Mesodermal cell (in vitro differentiated cells): Measurements from ENCODE around the gene PHACTR1.
"Not testable (repeated sequence)": the region's sequence is repeated elsewhere in the genome, so short reads cannot be mapped to it uniquely, and the experiment has no call there.

ENCODE experiments used
- H3K27ac ChIP-seq: 2 replicates; pipeline ENCODE4 v1.7.0; 2013; ENCODE audit warnings: mild to moderate bottlenecking, low read depth, low read length, moderate library complexity; ENCODE audit not compliant: severe bottlenecking
- H3K36me3 ChIP-seq: 2 replicates; pipeline ENCODE4 v1.7.1; 2013; ENCODE audit warnings: mild to moderate bottlenecking, low read length, moderate library complexity; ENCODE audit not compliant: control insufficient read depth, insufficient read depth
- H3K4me1 ChIP-seq: one replicate; pipeline ENCODE4 v1.7.1; 2013; ENCODE audit warnings: mild to moderate bottlenecking, low read length; ENCODE audit not compliant: insufficient read depth, control insufficient read depth, poor library complexity, severe bottlenecking
- H3K4me3 ChIP-seq: 2 replicates; pipeline ENCODE4 v1.7.0; 2013; ENCODE audit warnings: low read length, control low read depth, mild to moderate bottlenecking; ENCODE audit not compliant: insufficient read depth, poor library complexity, severe bottlenecking; ENCODE audit errors: extremely low read depth
- H3K9me3 ChIP-seq: 2 replicates; pipeline ENCODE4 v1.7.1; 2013; ENCODE audit warnings: mild to moderate bottlenecking, low read length, moderate library complexity; ENCODE audit not compliant: control insufficient read depth
- WGBS, 2 experiments: methylation state at CpG; one replicate each; pipeline ENCODE4 v1.1.5; 2013; ENCODE audit warnings: missing lambda C conversion rate in 2 of 2; ENCODE audit not compliant: insufficient coverage in 2 of 2; 5-methylcytosine and 5-hydroxymethylcytosine counted together

PHACTR1 gene

GRCh38 chr6:12944528-12944927 lies 228.0 kb downstream of the PHACTR1 start:
- H3K27ac ChIP-seq, H3K9me3 ChIP-seq, H3K4me3 ChIP-seq, H3K36me3 ChIP-seq, H3K4me1 ChIP-seq: not testable (repeated sequence)
- WGBS, 2 experiments, result 90% methylated on average over 2 of the region's 16 CpGs; no CpG with 5 or more reads in 1 of the 2 experiments

GRCh38 chr6:12947151-12947871 lies 230.7 kb downstream of the PHACTR1 start:
- H3K4me3 ChIP-seq, result no peak overlapping the region
- WGBS, 2 experiments, result 91 to 94% methylated on average over 2 to 3 of the region's 4 CpGs
- H3K4me1 ChIP-seq, result no peaks in the 10 kb centered on the region
- H3K27ac ChIP-seq, result no peak overlapping the region
- no peaks in the 10 kb centered on the region for H3K9me3 ChIP-seq
- H3K36me3 ChIP-seq, result no peaks in the 10 kb centered on the region

- Histone ChIP-seq H3K4me1 (no peaks in the 10 kb centered on the region), H3K4me3 (no peak overlapping the region), H3K27ac (no peak overlapping the region), H3K9me3 (no peaks in the 10 kb centered on the region), H3K36me3 (no peaks in the 10 kb centered on the region)
- no CpG with 5 or more reads among the region's 1 CpG for WGBS, 2 experiments
Measured at GRCh38 chr6:12947967-12948366, 231.4 kb downstream of the PHACTR1 start.

GRCh38 chr6:12950976-12951375 lies 234.4 kb downstream of the PHACTR1 start:
- Histone ChIP-seq H3K4me1 (peaks cover 13% of the 10 kb centered on the region), H3K9me3 (no peaks in the 10 kb centered on the region), H3K36me3 (no peaks in the 10 kb centered on the region), H3K4me3 (no peak overlapping the region), H3K27ac (no peak overlapping the region)
- WGBS, 2 experiments, result 90 to 98% methylated on average over 2 to 4 of the region's 5 CpGs

DNA sequence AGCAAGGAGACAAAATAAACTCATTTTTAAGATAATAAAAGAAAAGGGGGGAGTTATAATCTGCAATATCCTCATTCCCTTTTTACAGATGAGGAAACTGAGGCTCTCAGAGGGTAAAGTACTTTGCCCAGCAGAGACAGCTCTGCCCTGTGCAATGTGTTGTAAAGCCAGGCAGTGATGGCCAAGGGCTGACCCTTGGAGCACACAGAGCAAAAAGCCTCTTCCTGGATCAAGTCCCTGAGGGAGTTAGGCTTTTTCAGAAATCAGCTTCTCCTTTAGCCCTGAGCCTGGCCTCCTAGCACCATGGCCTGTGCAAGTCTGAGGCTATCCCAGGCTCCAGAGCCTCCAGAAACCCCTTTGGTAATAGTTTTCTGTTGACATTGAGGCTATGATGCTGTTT lies 234.8 kb downstream of the PHACTR1 start:
- no peak overlapping the region for H3K27ac ChIP-seq
- H3K4me1 ChIP-seq, result peaks cover 17% of the 10 kb centered on the region
- no peak overlapping the region for H3K4me3 ChIP-seq
- no peaks in the 10 kb centered on the region for H3K36me3 ChIP-seq
- no peaks in the 10 kb centered on the region for H3K9me3 ChIP-seq

- 91 to 97% methylated on average over 2 to 3 of the region's 4 CpGs for WGBS, 2 experiments
- H3K27ac ChIP-seq, result no peak overlapping the region
Measured at GRCh38 chr6:12952318-12952717, 235.8 kb downstream of the PHACTR1 start.

DNA sequence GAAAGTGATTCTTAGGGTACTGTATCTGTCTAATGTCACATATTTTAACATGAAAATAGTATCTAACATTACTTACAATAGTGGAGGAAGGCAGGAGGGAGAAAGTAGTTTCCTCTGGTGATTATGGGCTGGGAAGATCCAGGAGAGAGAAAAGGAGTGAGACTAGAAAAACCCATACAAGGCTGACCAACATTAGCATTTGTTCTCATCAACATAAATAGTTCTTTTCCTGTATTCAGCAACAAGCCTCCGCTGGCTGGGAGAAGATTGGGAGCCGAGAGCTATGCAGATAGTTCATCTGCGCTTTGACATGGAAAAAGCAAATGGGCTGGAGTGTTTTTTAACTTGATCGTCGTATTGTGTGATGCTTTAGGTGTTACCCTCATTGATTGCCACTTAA lies 239.4 kb downstream of the PHACTR1 start:
- 7 to 20% methylated on average over 2 to 3 of the region's 5 CpGs for WGBS, 2 experiments
- no peaks in the 10 kb centered on the region for H3K9me3 ChIP-seq
- H3K4me3 ChIP-seq, result no peak overlapping the region
- peaks cover 20% of the 10 kb centered on the region for H3K4me1 ChIP-seq
- H3K27ac ChIP-seq, result no peak overlapping the region
- no peaks in the 10 kb centered on the region for H3K36me3 ChIP-seq

More at GRCh38 chr6:12952318-12952717, 235.8 kb downstream of the PHACTR1 start:
- no peaks in the 10 kb centered on the region for H3K9me3 ChIP-seq
- no peak overlapping the region for H3K4me3 ChIP-seq
- H3K4me1 ChIP-seq, result peaks cover 20% of the 10 kb centered on the region
- H3K36me3 ChIP-seq, result no peaks in the 10 kb centered on the region

DNA sequence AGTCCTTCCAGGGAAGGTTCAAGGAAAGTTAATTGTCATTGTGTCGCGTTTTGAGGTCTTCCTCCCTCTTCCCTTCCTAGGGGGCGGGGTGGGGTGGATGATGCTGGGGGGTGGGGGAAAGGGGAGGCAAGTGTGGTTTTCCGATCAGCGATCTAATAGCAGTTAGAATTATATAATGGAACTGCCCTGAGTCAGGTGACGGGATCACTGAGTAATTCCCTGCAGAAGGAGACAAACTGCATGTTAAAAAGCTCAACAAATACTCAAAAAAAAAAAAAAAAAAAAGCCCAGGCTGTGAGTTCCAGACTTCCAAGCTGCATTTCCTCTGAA lies 240.4 kb downstream of the PHACTR1 start:
- no peaks in the 10 kb centered on the region for H3K9me3 ChIP-seq
- H3K36me3 ChIP-seq, result no peaks in the 10 kb centered on the region
- peak overlapping the region; percentile 57 for H3K27ac ChIP-seq
- no CpG with 5 or more reads among the region's 6 CpGs for WGBS, 2 experiments
- peaks cover 20% of the 10 kb centered on the region for H3K4me1 ChIP-seq
- H3K4me3 ChIP-seq, result peak overlapping the region; percentile 52

DNA sequence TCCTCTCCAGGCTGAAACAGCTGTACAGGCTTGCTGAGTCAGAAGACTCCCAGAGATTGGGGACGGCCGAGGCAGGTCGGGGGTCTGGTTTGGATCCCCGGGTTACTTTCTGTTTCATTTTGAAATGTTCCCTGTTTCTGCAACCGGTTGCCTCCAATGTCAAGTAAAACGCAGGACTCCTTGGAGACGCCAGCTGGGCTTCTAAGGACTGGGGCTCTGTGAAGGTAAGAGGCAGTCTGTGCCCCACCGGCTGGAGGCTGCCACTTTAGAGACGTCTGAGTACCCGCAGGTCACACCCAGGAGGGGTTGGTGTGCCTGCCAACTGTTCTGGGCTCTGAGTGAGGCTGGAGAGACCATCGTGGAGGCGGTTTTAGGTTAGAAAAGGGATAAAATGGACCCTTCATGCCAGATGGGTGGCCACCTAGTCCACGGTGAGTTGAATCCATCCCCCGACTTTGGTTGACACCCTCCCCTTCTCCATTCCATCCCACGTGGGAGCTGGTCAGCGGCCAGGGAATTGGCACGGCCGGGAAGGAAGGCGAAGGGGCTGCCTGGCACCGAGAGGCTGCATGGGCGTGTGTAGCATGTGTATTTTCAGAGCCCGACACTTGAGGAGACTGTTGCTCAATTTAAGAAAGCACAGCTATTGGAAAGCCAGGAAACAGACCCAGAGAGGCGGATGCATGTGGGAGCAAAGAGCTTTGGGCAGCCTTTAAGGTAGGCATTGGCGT lies 240.9 kb downstream of the PHACTR1 start:
- Histone ChIP-seq H3K27ac (peak overlapping the region; percentile 57), H3K36me3 (no peaks in the 10 kb centered on the region), H3K4me3 (peak overlapping the region; percentile 52), H3K9me3 (no peaks in the 10 kb centered on the region), H3K4me1 (peaks cover 21% of the 10 kb centered on the region)
- WGBS, 2 experiments, result 3 to 6% methylated on average over 14 to 24 of the region's 24 CpGs

DNA sequence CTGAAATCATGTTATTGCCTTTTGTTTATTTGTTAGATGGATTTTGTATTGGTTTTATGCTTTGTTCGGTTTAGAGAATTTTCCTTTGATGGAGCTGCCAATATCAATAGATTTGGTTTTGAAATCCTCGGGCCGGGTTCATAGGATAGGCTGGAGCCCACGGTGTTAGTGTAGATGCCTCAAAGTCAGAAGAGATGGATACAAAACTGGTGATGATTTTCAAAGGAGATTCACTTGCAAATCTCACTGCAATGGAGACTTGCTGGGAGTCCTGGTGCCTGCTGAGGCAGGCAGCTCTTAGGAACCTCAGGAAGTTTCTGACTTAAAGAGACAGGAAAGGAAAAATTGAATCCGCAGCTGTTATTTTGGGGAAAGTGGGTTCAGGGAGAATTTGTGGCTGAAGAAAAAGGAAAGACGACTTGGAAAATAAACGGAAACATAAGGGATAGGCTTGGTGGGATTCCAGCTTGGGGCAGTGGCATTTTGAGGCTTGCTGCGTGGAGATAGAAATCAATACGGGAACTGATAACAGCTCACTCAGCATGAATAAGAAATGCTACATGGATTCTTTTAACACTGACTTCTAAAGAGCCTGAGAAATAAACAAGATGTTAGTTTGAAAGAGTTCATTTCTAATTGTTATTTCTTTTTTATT lies 241.6 kb downstream of the PHACTR1 start:
- Histone ChIP-seq H3K9me3 (no peaks in the 10 kb centered on the region), H3K36me3 (no peaks in the 10 kb centered on the region), H3K27ac (peak overlapping the region; percentile 17), H3K4me3 (peak overlapping the region; percentile 52), H3K4me1 (peaks cover 27% of the 10 kb centered on the region)
- WGBS, 2 experiments, result 0 to 3% methylated on average over 6 to 7 of the region's 9 CpGs

DNA sequence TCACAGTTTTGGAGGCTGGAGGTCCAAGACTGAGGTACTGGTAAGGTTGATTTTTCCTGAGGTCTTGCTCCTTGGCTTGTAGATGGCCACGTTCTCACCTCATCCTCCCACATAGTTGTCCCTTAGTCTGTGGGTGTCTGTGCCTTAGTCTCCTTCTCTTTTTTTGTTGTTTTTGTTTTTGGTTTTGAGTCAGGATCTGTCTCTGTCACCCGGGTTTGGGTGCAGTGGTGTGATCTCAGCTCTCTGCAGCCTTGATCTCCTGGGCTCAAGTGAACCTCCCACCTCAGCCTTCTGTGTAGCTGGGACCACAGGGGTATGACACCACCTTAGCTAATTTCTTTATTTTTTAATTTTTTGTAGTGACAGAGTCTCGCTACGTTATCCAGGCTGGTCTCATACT lies 245.2 kb downstream of the PHACTR1 start:
- Histone ChIP-seq H3K36me3 (no peaks in the 10 kb centered on the region), H3K4me3 (no peak overlapping the region), H3K9me3 (no peaks in the 10 kb centered on the region), H3K27ac (no peak overlapping the region), H3K4me1 (peaks cover 9% of the 10 kb centered on the region)
- WGBS, 2 experiments, result 100% methylated on average over 2 of the region's 4 CpGs
